Stimulated activated CD4-positive, alpha-beta T cell treated with anti-CD3 and anti-CD28 coated beads, Interleukin-1b, Interleukin-23, amount 100 ng/mL, for 24 hours (primary cell): ENCODE measurements around the gene TRIM16.
"Not testable (repeated sequence)": the region's sequence is repeated elsewhere in the genome, so short reads cannot be mapped to it uniquely, and the experiment has no call there.

Source experiments
- DNase-seq, 4 experiments: peaks; one replicate each; pipeline ENCODE4 v3.0.0-alpha.2; 2020; ENCODE audit warnings: low read depth in 4 of 4, low spot score in 1 of 4

Gene TRIM16

DNA sequence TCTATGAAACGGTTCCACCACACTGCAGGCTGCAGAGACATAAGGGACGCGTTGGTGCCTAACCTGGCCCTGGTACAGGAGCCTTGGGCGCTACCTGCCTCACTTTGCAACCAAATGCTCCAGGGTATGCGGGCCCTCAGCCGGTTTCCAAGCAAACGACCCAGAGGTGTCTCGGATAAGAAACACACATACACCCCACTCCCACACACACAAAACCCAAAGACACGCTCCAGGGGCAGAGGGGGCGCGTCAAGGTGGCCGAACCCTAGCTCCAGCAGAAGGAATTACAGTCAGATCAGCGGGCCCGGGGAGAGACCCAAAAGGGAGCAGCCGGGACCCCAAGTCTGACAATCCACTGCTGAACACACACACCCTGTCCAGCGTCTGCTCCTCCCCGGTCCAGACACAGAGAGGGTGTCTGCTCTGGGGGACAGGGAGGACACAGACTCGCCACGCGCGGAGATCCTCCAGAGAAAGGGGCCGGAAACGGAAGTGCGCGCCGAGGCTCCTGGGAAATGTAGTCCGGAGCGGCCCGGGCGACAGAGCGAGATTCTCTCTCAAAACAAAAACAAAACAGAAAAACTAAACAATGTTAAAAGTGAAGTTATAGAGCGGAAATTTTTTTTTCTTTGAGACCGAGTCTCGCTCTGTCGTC, at the start of gene TRIM16:
TSS of gene TRIM16 (minus strand) at position 488 of the 655 bp plus-strand sequence. CDS start 32,702 bp downstream, outside the sequence.
- DNase-seq: peak; percentile 54 to 74 (median 62)

DNA sequence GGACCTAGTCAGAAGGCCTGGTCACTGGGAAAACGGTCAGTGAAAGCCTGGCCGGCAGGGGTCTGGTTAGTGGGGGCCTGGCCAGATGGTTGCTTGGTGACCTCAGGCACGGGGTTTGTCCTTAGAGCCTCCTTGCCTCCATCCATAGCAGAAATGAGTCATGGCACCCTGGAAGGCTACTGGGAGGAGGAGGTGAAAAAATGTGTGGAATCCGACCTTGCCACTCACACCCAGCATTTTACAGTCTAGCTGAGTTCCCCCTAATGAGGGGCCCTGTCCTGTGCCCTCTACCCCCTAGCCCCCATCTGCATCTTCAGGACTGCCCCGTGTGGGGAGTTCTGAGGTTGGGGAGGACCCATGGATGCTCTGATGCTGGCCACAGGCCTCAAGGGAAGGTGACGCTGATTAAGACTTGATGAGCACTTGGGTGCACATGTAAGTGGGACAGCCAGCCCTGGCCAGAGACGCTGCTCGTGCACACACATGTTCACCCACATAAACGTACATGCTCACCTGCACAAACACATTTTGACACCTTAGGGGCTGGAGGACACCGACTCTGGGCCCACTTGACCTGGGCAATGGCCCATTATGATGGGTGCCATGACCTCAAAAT, 49.2 kb upstream of the TRIM16 start:
- not testable (repeated sequence) for DNase-seq

DNA sequence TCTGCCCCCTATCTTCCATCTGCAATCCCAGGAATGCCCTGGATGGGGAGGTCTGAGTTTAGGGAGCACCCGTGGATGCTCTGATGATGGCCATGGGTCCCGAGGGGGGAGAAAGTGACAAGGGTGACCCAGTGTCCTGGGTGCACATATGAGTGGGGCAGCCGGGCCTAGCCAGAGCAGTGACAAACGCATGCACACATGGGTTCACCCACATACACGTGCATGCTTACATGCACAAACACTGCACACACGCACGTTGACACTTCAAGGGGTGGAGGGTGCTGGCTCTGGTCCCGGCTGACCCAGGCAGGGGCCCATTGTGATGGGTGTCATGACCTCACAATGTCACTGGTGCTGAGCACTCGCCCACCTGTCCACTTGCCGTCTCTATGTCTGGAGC, 47.8 kb upstream of the TRIM16 start, which contains the start of gene TBC1D26:
TSS of gene TBC1D26 (plus strand) at position 384 of the 400 bp plus-strand sequence. CDS start 3,066 bp downstream, outside the sequence.
- not testable (repeated sequence) for DNase-seq

DNA sequence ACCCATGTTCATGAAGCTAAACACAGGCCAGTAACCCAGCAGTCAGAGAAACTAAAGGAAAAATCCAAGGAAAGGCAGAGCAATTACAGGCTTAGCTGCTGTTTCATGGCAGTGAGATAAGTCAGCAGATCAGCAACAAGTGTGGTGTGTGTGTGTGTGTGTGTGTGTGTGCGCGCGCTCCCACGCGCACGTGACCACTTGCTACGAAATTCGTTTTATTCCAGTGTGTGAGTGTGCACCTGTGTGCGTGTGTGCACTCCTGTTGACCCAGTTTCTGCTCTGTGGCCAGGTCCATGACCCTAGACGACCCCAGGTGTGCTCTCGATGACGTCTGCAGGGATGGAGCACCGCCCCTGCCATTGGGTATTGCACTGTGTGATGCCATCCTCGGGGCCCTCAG, 46.4 kb upstream of the TRIM16 start:
- not testable (repeated sequence) for DNase-seq

DNA sequence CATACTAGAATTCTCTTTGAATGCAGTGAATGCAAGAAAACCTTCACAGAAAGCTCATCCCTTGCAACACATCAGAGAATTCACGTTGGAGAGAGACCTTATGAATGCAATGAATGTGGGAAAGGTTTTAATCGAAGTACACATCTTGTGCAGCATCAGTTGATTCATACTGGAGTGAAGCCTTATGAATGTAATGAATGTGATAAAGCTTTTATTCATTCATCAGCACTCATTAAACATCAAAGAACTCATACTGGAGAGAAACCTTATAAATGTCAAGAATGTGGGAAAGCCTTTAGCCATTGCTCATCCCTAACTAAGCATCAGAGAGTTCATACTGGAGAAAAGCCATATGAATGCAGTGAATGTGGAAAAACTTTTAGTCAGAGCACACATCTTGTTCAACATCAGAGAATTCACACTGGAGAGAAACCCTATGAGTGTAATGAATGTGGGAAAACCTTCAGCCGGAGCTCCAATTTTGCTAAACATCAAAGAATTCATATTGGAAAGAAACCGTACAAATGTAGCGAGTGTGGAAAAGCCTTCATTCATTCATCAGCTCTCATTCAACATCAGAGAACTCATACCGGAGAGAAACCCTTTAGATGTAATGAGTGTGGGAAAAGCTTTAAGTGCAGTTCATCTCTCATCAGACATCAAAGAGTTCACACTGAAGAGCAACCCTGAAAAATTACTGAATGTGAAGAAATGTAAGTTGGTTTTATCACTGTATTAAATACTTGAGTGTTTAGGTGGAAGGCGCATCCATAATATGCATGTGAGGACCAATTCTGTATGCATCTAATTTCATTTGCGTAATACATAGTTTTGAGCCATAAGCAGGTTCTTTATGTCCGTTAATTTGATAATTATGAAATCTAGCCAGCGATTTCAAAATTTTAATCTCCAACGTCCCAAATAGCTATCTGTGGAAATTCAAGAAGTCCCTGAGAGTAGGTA, 32.8 kb upstream of the TRIM16 start:
- not testable (repeated sequence) for DNase-seq

DNA sequence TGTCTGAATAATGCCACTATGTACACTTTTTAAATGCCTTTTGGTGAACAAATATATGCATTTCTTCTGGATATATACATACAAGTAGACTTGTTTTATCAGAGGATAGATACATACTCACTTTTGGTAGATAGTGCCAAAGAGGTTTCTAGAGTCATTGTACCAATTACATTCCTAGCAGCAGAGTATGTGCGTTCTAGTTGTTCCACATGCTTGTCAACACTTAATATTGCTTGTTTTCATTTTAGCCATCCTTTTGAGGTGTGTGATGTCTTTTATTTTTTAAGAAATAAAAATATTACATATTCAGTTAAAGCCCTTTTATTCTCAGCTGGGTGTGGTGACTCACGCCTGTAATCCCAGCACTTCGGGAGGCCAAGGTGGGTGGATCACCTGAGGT, 24.8 kb upstream of the TRIM16 start:
- not testable (repeated sequence) for DNase-seq

DNA sequence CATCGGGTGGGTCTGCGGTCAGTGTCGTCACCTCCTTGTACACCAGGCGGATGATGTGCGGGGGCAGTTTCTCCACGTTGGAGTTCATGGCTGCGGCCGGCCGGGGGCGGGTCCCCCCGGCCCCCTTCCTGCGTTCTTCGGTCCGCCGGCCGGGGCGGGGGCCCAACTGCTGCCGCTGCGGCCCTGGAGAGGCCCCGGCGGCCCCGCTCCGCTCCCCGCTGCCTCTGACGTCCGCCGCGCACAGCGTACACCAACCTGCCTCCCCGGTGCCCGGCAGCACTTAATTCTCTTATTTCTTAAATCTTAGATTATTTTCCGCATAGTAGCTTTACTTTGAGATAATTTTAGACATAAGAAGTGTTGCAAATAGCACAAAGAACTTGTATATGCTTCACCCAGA, 20.7 kb upstream of the TRIM16 start:
- not testable (repeated sequence) for DNase-seq

DNA sequence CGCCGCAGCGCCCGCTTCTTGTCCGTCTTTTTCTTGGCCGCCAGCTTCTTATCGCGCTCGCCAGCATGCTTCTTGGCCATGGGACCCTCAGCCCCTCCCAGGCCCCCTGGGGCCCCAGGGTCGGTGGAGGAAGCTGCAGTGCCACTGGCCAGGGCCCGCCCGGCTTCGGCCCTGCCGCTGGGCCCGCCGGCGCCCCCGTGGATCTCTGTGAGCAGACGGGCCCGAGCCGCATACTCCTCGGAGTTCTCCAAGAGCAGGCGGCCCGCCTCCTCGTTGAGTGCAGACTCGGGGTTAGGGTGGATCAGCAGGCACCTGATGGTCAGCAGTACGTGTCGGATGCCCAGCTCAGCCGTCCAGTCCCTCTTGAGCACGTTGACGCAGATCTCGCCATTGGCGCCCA, 20.1 kb upstream of the TRIM16 start:
- not testable (repeated sequence) for DNase-seq

DNA sequence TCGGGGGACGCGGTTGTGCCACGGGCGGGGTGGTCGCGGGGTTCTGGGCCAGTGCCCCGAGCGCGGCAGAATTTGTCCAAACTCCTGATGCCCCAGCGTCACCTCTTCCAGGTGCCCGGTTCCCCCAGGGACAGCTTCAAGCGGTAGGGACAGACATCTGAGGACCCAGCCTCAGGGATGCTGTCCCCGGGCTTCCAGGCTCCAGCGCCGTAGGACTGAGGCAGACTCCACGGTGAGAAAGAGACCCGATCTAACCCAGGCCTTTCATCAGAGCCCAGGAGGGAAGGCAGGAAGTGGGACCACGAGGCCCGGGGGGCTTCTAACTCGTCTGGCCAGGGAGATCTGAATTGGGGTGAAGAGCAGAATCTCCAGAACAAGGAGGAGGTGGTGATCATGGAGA, 15.8 kb upstream of the TRIM16 start:
- DNase-seq: not testable (repeated sequence)

DNA sequence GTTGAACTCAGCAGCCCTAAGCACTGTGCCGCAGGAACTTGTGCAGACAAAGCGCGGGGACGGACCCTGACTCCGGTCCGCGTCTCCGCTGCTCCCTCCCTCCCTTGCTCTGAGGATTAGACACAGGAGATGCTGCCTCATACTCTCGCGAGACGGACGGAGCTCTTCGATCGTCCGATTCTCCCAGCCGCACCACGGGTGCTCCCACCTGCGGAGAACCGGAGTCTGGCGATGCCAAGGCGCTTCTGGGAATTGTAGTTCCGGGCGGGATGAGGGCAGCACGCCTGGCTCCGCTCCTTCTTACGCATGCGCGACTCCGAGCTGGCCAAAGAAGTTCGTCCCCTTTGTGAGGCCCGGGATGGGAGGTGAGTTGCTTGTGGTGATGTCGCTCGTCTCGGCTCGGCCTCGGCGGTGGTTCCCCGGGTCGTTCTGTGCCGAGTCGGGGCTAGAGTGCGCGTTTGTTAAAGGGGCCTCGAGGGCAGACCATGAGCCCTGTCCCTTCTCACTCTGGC, 15.4 kb upstream of the TRIM16 start, which contains the start of gene ZNF286A:
TSS of gene ZNF286A (plus strand) at position 340 of the 512 bp plus-strand sequence. CDS start 578 bp downstream, outside the sequence.
- DNase-seq: peak; percentile 78 to 97 (median 96)

DNA sequence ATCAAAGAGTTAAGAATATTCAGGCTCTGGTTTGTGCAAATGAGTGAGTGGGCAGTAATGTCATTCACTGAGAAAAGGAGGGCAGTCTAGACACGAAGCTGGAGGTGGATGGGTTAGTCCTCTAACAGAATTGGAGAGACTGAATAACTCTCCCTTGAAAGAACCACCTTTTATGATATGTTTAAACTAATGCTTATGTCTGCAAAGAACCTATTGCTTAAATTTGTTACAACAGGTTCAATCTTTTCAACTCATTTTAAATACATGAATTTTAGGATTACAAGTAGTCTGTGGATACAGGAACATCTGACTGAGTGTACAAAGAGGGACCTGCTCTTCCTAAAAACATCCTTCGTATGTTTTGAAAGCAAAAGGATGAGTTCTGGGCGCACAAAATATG, 14.9 kb upstream of the TRIM16 start:
- DNase-seq: not testable (repeated sequence)

DNA sequence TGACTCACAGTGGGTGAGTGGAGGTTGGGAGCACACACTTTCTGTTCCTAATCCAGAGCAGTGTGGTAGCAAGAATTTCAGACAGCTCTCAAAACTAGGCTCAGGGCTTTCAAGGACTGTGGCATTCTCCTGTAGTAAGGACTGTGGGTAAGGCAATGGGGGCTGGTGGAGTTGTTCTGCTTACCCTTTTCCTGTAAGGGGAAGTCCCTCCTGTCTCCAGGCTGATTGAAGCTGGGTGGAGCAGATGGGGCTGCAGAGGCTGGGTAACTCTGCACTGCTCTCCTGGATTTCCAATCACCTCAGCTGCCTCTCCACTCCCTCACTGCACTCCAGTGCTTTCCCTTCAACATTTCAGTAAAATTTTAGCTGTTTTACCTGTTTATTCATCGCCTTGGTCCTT, 3.4 kb upstream of the TRIM16 start:
- not testable (repeated sequence) for DNase-seq

DNA sequence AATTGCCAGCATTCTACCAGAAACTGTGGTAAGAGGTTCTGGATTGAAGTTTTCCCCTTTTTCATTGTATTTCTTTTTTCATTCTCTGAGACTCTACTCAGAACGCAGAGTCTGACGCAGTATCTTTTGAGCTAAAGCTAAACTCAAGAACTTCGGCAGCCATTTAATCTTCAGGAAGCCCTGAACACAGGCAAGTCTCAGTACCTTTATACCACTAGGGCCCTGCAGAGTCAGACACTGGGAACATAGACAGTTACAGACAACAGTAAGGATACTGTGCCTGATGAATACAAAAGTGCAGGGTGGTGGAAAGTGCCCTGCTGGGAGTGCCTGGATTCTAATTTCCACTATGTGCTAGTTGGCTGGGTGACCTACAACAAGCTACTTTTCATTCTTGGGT, 976 bp downstream of the TRIM16 start:
- DNase-seq: not testable (repeated sequence)

DNA sequence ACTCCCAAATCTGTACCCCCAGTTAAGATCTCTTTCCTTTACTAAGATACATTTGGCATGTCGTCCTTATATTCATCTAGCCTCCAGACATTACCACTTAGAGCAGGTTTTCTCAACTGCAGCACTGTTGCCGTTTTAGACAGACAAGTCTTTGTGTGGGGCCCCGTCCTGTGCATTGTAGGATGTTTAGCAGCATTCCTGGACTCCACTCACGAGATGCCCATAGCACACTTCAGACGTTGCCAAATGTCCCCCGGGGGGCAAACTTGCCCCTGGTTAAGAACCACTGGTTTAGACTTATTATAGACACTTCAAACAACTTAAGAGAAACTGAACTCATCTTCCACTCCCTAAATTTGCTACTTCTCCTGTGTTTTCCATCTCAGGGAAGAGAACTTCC, 8.1 kb downstream of the TRIM16 start:
- not testable (repeated sequence) for DNase-seq

DNA sequence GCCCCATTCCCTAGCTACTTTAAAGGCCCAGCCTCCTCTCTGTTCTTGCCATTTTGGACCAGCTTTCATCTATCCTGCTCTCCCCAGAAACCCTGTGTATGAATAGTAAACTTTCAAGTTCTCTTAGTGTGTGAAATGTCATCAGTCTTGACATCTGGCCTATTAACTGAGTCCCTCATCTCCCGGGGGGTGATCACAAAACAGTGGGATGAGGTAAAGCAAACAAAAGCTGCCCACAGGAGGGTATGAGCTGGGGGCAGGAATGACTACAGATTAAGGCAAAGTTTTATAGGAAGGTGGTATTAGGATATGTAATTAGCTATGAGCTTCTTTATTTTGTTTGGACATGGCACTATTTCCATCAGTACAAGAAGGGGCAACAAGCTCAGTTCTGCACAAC, 9.5 kb downstream of the TRIM16 start:
- not testable (repeated sequence) for DNase-seq

DNA sequence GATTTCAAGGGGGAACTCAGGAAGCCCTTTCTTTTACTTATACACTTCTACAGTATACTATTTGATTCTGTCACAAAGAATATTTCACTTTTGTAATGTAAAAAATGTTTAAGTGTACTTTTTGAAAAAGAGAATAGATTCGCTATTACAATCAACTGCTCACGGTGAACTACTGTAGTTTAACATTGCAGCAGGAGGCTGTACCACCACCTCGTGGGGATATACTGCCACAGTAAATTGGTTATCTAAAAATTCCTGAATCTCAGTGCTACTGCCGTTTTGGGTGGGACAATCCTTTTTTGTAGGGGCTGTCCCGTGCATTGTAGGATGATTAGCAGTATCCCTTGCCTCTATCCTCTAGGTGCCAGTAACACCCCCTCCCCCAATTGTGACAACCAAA, 14.6 kb downstream of the TRIM16 start:
- DNase-seq: not testable (repeated sequence)

DNA sequence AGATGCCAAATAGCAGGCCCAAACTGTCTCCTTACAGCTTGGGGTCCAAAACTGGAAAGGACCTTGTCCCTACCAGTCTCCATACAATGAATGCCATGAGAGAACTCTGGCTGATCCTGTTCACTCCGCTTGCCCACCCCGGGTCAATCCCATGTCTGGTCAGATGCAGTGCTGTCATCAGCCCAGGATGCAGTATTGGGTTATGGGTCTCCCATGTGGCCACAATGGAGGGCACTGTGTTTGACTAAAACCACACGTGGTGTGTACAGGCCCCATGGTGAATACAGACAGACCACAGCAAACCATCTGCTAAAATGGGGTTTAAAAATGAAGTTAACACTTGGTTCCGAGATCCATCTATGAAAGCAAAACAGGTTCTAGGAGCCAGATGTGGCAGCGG, 20.4 kb downstream of the TRIM16 start:
- DNase-seq: no peak

DNA sequence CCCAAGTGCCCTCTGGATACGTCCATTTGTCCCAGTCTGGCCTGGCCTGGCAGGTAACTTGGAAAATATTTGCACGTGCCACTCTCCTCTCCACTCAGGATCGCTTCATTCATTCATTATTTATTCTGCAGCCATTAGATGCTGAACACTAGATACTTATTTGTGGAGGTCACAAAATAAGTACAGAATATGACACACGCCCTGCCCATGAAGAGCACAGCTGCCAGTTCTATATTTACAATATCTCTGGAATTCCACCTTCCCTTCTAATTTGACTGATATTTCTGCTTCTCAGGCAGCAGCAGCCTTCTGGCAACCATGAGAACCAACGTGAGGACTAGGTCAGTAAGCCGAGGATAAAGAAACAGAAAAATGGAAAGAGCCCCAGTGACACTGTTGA, 20.9 kb downstream of the TRIM16 start:
- no peak for DNase-seq

DNA sequence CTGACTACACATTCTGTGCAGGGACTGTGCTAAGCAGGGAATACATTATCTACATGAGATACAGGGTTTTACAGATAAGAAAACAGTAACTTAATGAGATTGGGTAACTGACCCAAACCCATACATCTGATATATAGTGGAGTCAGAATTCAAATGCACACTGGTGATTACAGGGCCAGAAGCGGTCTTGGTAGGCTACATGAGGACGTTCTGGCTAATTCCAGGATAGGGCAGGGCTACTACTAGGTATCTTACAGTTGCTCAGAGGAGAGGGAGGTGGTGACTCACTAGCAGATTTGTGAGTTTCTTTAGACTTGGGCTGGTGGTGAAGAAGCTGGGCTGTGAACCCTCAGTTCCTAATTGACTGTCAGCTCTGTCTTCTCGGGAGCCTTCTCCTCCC, 21.4 kb downstream of the TRIM16 start:
- DNase-seq: no peak

DNA sequence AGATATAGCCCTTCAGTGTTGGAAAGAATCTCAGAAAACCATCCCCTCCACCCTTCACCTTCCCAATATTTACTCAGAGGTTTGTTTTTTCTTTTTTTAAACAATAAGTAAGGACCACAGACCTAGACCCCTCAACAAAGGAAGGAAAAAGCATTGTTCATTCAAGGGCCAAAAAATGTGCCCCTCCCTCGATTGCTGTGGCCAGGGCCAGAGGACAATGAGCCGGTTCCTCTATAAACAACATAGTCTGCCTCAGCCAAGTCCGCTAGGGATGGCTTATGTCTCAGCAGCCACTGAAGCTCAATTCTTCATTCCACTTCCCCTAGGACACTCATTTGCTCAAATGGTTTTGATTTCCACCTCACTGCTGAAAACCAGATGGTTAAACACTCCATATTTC, 24.0 kb downstream of the TRIM16 start:
- no peak for DNase-seq

DNA sequence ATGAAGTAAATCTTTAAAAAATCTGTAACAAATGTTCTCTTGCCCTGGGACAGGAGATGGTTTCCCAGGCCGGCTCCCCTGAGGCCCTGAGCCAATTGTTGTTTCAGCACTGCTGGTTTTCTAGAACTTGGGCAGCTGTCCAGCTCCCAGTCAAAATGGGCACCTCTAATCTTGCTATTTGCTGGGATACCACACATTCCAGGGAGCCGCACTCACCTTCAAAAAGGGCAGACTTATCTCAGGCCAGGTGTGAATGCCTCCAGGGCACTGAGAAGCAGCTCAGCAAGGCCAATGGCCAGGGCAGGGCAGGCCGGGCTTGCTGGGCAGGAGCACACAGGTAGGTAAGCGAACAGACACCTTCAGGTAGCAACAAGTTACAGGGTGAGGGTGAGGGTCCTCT, 24.4 kb downstream of the TRIM16 start:
- DNase-seq: no peak
